ENCODE measurements around the gene SIT1. TPM values are rescaled to one million over a fixed set of nuclear protein-coding genes. Genes with fewer than 3 reads are reported as not detected.
A peak's percentile ranks its signal among the peaks of the same experiment; 100 is the strongest.
"Not testable (repeated sequence)": the region's sequence is repeated elsewhere in the genome, so short reads cannot be mapped to it uniquely, and the experiment has no call there.

SIT1 gene
- total and polyA plus RNA-seq, 2 experiments from 2014 or later: 0.21 TPM; not detected in 1

- DNase-seq (ENCODE audit: low read depth in 1 of 2, low spot score in 1 of 2): no peak
- H3K4me3 ChIP-seq: no peak overlapping the region
- no peak for TF ChIP-seq CTCF (IDR thresholded peaks at IDR 0.05; ENCODE audit: low read depth, low read length)
Observed at GRCh38 chr9:35615981-35616680, 34.6 kb downstream of the SIT1 start.

GRCh38 chr9:35612843-35613242 is 37.9 kb downstream of the SIT1 start:
- no peak for TF ChIP-seq CTCF (IDR thresholded peaks at IDR 0.05; ENCODE audit: low read depth, low read length)
- H3K27ac ChIP-seq: no peak overlapping the region
- H3K36me3 ChIP-seq: peaks cover 7% of the 10 kb centered on the region
- H3K27me3 ChIP-seq: peaks cover 33% of the 10 kb centered on the region
- H3K4me3 ChIP-seq: no peak overlapping the region
- DNase-seq (ENCODE audit: low read depth in 1 of 2, low spot score in 1 of 2): no peak
- H3K9me3 ChIP-seq (ENCODE audit: low read depth): no peaks in the 10 kb centered on the region
- no peaks in the 10 kb centered on the region for H3K4me1 ChIP-seq (ENCODE audit: low read depth)

More at GRCh38 chr9:35615981-35616680, 34.6 kb downstream of the SIT1 start:
- H3K36me3 ChIP-seq: no peaks in the 10 kb centered on the region
- peaks cover 42% of the 10 kb centered on the region for H3K27me3 ChIP-seq
- H3K4me1 ChIP-seq (ENCODE audit: low read depth): no peaks in the 10 kb centered on the region
- H3K9me3 ChIP-seq (ENCODE audit: low read depth): no peaks in the 10 kb centered on the region
- no peak overlapping the region for H3K27ac ChIP-seq

GRCh38 chr9:35612066-35612465 is 38.7 kb downstream of the SIT1 start:
- H3K27me3 ChIP-seq: peaks cover 26% of the 10 kb centered on the region
- DNase-seq (ENCODE audit: low read depth in 1 of 2, low spot score in 1 of 2); H3K9me3 ChIP-seq (ENCODE audit: low read depth): not testable (repeated sequence)

GRCh38 chr9:35611230-35611797 is 39.4 kb downstream of the SIT1 start:
- H3K4me1 ChIP-seq (ENCODE audit: low read depth): peaks cover 1% of the 10 kb centered on the region
- peaks cover 10% of the 10 kb centered on the region for H3K36me3 ChIP-seq
- H3K27ac ChIP-seq: no peak overlapping the region
- no peaks in the 10 kb centered on the region for H3K9me3 ChIP-seq (ENCODE audit: low read depth)
- TF ChIP-seq CTCF (IDR thresholded peaks at IDR 0.05; ENCODE audit: low read depth, low read length): peak; percentile 79
- peak; percentile 56 to 58 for DNase-seq (ENCODE audit: low read depth in 1 of 2, low spot score in 1 of 2)
- peaks cover 18% of the 10 kb centered on the region for H3K27me3 ChIP-seq
- no peak overlapping the region for H3K4me3 ChIP-seq

More at GRCh38 chr9:35612066-35612465, 38.7 kb downstream of the SIT1 start:
- H3K4me1 ChIP-seq (ENCODE audit: low read depth); H3K4me3 ChIP-seq; H3K27ac ChIP-seq: not testable (repeated sequence)
- H3K36me3 ChIP-seq: peaks cover 10% of the 10 kb centered on the region

- peaks cover 5% of the 10 kb centered on the region for H3K27me3 ChIP-seq
- H3K27ac ChIP-seq: no peak overlapping the region
- no peak overlapping the region for H3K4me3 ChIP-seq
- H3K4me1 ChIP-seq (ENCODE audit: low read depth): peaks cover 3% of the 10 kb centered on the region
- peaks cover 10% of the 10 kb centered on the region for H3K36me3 ChIP-seq
- no peak for DNase-seq (ENCODE audit: low read depth in 1 of 2, low spot score in 1 of 2)
- no peaks in the 10 kb centered on the region for H3K9me3 ChIP-seq (ENCODE audit: low read depth)
- TF ChIP-seq CTCF (IDR thresholded peaks at IDR 0.05; ENCODE audit: low read depth, low read length): no peak
Observed at GRCh38 chr9:35609820-35610163, 40.9 kb downstream of the SIT1 start.

Measured in cardiac muscle cell (in vitro differentiated cells and primary cell).